CD4-positive, alpha-beta T cell treated with Interleukin-21 for 1 hour (primary cell): Measurements from ENCODE around the gene SYNPO.

Source experiments
- DNase-seq: peaks from one replicate; pipeline ENCODE4 v3.0.0-alpha.2; 2020

The SYNPO gene

DNA sequence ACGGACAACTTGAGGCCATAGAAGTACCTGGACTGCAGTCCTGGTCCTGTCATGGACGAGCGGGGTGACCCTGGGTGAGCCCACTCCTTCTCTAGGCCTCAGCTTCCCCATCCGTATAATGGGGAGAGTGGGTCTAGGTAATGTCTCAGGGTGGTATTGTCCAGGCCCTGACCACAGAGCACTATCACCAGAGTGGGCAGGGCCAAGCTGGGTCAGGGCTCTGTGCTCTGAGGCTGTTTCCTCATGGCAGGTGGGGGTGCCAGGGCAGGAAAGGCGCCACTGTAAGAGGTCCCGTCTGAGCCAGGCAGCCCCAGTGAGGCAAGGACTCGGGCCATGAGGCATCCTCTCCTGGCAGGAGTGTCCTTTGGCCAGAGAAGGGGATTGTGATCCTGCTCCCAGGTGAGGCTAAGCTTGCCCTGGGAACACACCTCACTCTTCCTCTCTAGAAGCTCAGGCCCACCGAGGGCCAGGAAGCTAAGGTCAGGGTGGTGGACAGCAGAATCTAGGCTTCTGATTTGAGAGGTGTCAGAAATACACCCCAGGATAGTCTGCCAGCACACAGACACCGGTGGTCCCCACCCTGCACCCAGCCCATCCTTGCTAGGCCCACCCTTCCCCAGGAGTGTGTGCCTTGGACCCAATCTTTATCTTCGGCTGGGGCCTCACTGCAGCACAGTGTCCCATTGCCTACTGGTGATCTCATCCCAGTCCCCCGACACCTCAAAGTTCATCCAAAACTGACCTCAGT is 19.1 kb downstream of the SYNPO start:
- DNase-seq = no peak

DNA sequence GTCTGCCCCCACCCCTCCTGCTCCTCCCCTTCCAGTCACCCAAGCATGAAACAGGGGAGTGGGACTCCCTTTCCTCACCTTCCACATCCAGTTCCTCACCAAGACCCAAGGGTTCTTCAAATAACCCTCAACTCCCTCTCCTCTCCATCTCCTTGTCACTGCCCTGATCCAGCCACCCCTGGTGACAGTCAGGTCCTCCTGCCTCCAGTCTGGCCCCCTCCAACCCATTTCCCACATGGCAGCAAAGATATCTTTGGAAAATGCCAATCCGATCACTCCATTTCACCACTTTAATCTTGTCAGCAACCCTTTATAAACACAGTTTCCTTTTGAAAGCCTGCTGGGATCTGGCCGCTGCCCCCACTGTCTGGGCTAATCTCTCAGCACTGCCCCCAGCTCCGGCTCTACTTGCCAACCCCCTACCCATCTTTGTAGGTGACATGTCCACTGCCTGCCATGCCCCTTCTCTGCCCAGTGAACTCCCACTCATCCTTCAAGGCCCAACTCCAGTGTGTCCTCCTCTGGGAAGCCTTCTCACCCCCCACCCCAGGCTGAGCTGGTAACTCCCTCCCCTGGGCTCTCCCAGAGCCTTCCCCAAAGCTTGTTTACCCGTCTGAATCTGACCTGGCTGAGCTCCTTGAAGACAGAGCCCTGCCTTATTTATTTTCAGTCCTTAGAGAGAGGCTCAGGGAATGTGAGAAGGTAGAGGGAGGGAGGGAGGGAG is 19.8 kb downstream of the SYNPO start:
- no peak for DNase-seq

DNA sequence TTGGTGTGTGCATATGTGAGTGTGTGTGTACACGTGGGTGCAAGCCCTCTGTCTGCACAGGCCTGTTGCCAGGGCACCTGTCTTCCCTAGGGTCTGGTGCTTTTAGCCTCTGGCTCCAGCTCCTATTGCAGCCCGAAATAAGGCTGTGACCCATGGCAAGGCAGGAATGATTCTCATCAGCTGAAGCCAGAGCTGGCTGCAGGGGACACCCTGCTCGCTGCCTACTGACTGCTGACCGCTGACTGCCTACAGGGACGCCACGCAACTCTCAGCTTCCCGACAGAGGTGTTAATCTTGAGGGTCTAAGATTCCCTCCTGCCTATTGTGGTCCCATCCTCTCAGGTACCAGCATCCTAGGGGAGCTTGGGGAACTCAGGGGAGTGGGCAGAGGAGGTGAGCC is 20.6 kb downstream of the SYNPO start, which contains the start of gene MYOZ3:
MYOZ3 (plus strand) TSS at position 166 of the 400 bp plus-strand sequence. CDS start 1,691 bp downstream, outside the sequence.
- DNase-seq = no peak

DNA sequence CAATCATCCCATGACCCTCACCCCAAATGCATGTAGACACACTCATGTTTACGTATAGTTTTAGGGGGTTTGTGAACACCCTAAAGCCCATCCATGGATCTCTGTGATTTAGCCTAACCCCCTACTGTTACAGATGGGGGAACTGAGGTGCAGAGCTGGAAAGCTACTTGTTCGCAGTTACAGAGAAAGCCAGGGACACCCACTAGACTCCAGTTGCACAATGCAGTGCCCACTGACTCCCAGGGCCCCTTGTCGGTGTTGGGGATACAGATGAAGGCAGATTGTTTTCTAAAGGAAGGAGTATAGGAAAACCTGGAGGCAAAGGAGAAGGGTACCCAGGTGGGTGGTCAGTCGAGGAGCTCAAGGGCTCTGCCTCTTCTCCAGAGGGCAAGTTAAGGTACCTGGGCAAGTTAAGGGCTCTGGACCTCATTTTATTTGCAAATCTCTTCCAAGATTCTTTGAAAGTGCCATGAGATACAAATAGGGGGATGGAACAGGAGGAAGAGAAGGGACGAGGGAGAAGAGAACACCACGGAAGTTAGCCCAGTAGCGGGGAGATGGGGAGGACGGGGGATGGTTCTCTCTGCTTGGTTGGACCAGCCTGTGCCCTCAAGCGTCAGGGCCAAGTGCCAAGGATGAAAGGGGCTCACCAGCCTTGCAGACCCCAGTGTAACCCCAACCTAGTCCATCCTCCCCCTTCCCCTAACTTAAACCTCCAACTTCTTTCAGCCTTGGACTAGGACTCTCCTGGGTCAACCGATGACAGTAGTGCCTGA is 21.5 kb downstream of the SYNPO start:
- DNase-seq = no peak

DNA sequence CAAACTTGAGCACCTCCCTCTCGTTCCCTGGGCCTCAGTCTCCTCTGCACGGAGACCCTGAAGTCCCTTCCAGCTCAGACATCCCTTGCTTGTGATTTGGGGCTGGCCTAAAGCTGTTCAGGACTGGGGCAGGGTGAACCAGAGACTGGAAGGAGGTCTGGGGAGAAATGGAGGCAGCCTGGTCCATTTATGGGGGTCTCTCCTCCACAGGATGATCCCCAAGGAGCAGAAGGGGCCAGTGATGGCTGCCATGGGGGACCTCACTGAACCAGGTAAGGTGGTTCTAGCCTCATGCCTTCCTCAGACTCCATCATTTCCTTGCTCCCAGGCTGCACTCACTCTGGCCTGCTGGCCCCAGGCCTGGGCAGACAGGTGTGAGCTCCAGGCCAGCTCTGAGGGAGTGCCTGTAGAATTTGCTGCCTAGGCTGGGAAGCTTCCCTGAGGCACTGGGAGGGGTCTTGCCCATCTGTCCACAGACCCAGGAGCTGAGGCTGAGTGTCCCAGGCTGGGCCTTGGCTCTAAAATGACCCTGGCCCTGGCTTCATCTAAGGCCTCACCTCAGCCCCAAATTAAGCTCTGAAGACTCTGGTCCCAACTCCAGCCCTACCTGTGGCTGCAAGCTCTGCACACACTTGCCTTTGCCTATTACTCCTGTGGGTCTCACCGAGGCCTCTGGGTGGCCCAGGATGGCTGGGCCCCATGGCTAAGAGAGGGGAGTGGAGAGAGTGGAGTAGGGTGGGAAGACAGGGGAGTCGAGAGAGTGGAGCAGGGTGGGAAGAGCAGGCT is 22.5 kb downstream of the SYNPO start:
- DNase-seq = no peak

DNA sequence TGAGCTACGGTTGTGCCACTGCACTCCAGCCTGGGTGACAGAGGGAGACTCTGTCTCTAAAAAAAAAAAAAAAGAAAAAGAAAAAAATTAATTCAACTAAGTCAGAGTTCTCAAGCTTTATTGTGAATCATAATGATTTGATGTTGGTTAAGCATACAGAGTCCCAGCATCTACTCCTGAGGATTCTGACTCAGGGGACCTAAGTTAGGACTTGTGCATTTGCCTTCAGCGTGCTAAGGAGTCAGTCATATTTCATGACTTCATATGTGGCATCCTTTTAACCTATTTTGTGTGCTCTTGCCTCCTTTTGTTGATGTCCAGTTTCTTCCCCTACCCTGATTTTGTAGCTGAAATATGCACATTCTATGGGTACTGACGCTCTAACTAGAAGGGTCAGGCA is 23.5 kb downstream of the SYNPO start:
- DNase-seq = no peak

DNA sequence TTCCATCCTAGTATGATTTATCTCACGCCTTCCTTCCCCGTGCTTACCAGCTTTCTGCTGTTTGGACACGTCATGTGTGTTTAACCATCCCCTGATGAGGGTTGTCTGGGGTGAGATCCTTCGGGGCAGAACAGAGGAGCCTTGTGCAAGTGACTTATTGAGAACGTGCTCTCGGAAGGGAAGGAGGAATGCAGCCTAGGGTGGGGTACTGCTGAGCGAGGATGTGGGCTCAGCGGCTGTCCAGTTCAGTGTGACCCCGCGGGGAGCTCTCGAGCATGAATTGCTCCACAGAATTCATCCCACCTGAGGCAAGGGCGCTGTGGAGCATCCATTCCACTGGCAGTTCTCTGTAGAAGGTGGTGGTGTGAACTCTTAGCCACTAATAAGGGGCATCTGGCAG is 24.6 kb downstream of the SYNPO start:
- no peak for DNase-seq

DNA sequence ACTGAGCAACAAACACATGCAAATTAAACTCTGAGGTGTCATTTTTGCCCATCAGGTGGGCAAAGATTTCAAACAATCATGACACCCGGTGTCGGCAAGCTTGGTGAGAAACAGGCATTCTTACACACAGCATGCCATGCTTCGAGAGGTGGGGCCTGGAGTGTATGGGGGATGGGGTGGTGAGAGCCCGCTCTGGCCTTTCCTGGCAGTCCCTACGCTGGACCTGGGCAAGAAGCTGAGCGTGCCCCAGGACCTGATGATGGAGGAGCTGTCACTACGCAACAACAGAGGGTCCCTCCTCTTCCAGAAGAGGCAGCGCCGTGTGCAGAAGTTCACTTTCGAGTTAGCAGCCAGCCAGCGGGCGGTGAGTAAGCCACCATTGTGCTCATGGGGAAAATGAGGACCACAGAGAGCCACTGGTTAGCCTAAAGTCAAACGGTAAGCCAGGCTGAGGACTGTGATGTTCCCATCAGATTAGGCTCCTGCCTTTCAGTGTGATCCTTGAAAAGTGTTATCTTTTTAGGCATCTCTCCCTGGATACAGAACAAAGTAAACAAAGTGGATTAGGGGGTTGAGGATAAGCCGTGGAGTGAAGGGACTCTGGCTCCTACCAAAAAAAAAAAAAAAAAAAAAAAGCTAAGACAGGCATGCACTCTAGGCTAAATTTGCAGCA is 30.0 kb downstream of the SYNPO start:
- DNase-seq = no peak

DNA sequence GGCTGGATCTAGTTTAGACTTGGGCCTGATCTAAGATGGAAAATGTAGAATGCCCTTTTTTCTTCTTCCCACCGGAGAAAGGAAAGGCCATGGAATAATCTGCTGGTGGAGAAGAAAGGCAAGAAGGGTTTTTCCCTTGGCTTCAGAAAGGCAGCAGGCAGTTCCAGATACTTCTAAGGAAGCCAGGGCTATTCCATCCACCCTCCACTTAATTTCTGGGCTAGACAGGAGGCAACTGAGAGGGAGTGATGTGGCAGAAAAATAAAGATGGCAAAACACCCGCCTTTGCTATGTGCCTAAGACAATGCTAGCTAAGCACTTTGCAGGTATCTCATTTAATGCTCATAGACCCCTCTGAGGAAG is 30.5 kb downstream of the SYNPO start:
- DNase-seq = no peak

DNA sequence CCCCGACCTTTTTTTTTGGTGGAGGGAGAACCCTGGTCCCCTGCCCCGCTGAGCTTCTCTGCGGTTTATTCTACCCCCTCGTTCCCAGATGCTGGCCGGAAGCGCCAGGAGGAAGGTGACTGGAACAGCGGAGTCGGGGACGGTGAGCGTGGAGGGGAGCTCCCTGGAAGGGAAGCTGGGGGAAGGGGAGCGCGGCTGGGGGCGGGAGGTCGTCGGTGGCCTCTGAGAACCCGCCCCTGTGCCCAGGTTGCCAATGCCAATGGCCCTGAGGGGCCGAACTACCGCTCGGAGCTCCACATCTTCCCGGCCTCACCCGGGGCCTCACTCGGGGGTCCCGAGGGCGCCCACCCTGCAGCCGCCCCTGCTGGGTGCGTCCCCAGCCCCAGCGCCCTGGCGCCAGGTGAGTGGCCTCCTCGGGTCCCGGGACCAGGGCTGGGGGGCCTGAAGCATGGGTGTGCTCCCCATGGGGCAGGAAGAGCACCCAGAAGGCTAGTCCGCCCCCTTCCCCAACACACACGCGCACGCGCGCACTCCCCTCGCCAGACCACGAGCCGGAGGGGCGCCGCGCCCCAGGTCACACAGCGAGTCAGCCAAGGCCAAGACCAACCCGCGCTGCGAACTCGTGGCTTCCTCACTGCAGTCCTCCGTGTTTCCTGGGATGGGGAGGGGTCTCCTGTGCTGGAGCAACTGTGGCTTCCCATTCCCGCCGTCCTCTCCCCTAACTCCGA is 31.2 kb downstream of the SYNPO start:
- no peak for DNase-seq

DNA sequence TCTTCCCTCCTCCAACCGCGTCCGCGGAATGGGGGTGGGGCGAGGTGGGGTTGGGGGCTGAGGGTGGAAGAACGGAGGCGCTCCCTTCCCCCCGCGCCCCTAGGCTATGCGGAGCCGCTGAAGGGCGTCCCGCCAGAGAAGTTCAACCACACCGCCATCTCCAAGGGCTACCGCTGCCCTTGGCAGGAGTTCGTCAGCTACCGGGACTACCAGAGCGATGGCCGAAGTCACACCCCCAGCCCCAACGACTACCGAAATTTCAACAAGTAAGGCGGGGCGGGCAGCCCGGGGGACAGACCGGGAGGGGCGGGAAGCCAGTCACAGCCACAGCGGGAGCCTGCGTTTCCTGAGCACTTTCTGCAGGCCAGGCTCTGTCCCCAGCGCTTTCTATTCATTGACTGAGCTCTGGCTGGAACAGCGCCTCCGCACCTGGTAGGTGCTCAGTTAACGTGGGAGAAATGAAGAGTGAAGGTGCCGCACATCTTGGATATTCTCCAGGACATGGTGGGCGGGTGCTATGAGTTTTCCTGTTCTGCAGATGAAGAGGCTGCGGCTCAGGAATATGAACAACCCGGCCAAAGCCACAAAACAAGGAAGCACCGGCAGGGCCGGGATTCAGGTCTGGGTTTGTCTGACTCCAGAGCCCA is 31.9 kb downstream of the SYNPO start:
- no peak for DNase-seq

DNA sequence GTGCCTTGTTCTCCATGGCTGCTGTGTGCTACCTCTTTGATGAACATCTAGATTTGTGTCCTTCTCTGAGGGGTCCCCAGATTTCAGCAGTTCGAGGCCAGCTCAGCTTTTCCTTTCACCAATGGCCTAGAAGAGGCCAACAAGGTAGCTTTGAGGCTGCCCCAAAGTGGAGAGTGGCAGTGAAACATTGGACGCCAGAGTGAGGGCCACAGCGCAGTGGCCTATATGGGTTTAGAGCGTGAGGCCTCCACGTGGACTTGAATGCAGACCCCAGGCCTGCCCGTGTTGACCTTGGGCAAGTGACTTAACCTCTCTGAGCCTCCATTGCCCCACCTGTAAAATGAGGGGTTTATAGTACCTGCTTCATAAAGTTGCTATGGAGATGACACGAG is 32.4 kb downstream of the SYNPO start:
- no peak for DNase-seq

DNA sequence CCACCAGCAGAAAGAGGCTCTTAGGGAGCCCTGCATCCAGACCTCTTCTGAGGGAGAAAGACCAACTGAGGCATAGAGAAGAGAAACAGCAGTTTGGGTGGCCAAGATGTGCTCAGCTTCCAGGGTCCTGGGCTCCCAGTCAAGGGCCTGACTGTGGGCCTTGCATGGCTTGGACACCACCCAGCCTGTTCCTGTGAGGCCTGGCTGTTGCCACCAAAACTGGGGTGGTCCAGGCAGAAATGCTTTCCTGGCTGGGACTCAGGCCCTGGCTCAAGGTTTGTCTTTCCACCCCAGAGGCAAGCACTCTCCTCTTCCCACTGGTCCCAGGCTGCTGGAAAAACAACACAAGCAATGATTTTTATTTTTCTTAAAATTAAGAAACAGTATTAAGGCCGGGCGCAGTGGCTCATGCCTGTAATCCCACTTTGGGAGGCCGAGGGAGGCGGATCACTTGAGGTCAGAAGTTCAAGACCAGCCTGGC is 33.9 kb downstream of the SYNPO start:
- no peak for DNase-seq

DNA sequence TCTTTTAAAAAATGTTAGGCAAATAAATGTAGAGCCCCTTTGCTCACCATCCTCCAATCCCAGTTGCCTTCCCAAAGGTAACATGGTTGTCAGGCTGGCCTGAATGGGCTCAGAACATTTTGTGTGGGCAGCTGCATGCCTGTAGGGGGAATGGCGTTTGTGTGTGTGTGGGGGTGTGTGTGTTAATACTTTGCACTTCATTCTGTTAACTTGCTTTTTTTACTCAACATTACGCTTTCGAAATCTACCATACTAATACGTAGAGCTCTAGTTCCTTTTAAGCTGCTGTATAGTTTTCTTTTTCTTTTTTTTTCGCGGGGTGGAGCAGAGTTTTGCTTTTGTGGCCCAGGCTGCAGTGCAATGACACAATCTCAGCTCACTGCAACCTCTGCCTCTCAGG is 34.6 kb downstream of the SYNPO start:
- no peak for DNase-seq

DNA sequence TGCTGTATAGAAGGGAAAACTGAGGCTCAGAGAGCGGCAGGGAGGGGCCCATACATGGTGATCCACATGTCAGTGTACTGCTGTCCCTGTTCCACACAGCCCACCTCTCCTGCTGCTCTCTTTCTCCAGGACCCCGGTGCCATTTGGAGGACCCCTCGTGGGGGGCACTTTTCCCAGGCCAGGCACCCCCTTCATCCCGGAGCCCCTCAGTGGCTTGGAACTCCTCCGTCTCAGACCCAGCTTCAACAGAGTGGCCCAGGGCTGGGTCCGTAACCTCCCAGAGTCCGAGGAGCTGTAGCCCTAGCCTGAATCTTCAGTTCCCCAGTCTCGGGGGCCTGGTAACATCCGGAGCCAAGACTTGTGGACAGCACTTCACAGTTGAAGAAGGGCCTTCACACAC is 36.1 kb downstream of the SYNPO start:
- DNase-seq = no peak

DNA sequence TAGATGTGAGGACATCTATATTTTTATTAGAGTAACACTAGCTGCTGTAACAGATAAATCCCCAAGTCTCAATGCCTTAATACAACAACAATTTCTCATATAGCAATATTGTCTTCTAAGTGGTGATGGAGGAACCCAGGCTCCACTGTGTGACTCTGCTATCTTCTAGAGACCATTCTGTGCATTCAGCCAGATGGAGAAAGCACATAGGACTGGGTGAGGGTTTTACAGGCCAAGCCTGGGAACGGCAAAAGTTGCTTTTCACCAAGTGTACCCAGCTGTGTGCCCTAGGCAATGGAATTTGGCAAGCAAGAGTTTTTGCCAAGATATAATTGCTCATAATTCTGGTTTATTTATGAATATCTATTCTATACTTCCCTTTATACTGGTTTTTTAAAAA is 48.7 kb downstream of the SYNPO start:
- DNase-seq = no peak

DNA sequence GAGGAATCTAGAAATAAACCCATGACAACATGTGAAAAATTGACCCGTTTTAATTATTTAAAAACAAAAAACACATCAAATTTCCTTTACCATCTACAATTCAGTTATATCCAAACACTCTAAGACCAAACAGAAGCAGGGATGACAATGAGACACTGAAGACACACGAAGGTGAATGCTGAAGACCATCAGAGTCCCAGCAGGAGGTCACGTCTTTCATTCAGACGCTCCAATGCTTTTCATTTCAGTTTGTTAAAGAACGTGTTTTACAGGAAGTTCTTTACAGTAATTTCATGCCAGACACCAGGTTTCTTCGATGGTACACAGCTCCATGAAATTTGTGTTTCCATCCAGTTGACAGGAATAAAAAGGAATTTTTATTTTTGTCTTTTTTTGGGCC is 50.3 kb downstream of the SYNPO start:
- no peak for DNase-seq

DNA sequence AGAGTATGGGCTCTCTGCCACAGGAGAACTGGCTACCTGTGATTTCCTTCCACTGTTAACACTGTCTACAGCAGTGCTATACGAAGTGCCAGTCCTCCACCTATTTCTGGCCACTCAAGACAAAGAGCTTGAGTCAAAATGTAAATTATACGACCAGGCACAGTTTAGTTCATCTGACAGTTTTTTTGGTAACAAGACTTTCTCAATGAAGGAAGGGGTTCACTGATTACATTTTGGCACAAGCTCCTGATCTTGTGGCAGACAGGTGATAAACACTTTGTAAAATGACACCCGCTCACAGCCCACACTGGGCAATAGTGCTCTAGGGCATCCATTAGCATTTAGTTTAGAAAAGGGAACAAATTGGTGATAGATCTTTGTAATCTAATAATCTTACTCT is 51.8 kb downstream of the SYNPO start:
- no peak for DNase-seq

DNA sequence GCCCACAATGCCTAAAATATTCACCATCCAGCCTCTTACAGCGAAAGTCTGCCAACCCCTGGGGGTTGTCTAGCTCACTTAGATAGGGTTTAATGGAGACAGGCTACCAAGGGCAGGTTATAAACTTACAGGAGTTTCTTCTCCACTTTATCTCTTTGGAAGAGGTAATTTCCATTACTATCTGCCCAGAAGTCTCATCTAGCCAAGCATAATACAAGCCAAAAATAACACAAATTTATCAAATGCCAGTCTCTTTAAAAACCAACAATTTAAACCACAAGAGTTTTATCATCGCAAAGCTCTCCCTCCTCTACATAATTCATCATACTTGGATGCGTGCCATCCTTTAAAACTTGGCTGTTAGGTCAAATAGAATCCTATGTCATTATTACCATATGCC is 54.2 kb downstream of the SYNPO start:
- DNase-seq = no peak

DNA sequence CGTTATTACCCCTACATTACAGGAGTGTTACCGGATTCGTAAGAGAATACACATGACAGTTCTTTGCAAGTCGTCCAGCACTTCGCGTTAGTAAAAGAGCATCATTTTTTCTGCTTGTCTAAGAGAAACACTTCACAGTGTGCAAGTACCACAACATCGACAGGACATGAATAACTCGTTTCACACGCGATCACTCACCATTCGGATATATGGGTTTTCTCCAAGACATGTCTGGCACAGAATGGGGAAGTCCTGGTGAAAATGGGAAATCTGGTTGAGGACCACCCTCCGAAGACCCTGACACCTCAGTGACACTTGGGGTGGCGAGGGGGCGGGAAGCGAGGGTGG is 59.8 kb downstream of the SYNPO start:
- no peak for DNase-seq
